Erythroblast (primary cell): ENCODE results near the gene KIF13A.

ENCODE experiments used
- GATA1 ChIP-seq: IDR thresholded peaks from 2 replicates; pipeline ENCODE4 v1.6.1; 2011; ENCODE audit warnings: low read depth, mild to moderate bottlenecking, control low read depth, low read length, moderate library complexity
- POLR2A ChIP-seq: IDR thresholded peaks from 2 replicates; pipeline ENCODE4 v1.6.1; 2011; ENCODE audit warnings: mild to moderate bottlenecking, low read length

DNA sequence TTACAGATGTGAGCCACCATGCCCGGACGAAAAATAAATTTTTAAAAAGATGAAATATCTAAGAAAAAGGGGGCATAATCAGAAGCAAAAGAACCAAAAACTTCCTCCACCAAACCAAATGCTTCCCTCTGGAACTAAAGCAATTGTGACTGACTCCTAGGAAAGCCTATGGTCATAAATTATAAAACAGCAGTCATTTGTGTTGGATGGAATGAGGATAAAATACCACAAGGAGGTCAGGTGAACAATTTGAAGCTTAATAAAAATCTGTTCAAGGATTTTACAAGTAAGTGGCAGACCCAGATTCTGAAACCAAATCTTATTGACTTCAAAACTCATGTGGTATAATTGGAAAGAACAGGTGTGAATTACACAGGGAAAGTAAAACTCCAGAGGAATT, 114.5 kb downstream of the KIF13A start:
- TF ChIP-seq POLR2A, result no peak
- no peak for TF ChIP-seq GATA1
